GM12872 (cell line): ENCODE data around the gene FGD6.

Experiments used
- CTCF ChIP-seq: IDR thresholded peaks from 3 replicates; pipeline ENCODE4 v1.5.1; 2011; ENCODE audit warnings: low read depth, mild to moderate bottlenecking, low read length, moderate library complexity; ENCODE audit not compliant: insufficient read depth

The FGD6 gene

DNA sequence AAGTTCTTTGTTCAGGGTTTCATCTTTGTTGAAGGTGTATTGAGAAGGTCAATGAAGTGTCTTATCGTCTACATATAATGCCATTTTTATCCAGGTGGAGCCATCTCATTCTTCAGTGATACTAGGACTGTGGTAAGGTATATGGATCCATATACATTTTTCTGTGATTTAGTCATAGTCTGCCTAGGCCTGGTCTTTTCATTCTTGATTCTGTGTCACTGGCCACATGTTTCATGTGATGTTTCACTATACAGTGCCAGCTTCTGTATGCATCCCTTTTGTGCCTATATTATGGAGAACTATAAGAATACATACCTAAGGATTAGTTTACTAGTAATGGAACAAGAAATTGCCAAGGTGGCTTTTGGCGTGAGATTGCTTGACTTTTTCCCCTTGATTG is 40.9 kb upstream of the FGD6 start:
- no peak for TF ChIP-seq CTCF

DNA sequence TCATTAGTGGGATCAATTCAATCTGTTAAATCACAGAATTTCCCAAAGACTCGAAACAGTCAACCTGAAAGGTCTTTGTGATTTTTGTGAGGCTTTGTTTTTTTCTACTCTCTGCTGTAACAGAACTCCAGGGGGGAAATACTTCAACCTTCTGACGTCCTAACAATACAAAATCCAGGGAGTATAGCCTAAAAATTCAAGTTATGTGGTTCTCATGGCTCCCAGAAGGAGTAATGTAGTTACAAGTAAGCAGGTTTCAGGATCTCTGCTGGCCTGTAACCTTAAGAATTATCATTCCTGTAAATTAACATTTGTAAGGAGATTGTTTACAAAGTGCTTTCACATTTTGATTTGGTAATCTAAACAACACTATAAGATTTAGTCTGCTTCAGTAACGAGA is 40.3 kb upstream of the FGD6 start:
- no peak for TF ChIP-seq CTCF

DNA sequence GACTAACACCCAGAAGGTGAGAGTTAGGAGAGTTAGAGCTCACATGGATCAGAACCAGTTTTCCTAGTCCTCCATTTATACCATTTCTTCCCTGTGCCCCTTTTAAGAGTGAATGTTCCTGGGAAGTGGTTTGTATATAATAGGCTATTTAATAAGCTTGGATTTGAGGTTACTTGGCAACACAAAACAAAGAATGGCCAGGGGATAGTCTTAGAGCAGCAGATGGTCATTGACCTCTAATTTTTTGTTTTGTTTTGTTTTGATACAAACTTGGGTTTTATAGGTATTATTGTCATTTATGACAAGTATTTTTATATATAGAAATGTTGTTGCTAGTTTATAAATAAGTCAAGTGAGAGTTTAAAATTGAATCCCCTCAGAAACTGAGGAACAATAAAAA is 36.1 kb upstream of the FGD6 start:
- no peak for TF ChIP-seq CTCF

GRCh38 chr12:95248604-95249360 is 31.5 kb upstream of the FGD6 start:
- no peak for TF ChIP-seq CTCF

GRCh38 chr12:95248095-95248494 is 30.8 kb upstream of the FGD6 start:
- no peak for TF ChIP-seq CTCF

- TF ChIP-seq CTCF, result no peak
Observed at GRCh38 chr12:95244350-95244749, 27.1 kb upstream of the FGD6 start.

DNA sequence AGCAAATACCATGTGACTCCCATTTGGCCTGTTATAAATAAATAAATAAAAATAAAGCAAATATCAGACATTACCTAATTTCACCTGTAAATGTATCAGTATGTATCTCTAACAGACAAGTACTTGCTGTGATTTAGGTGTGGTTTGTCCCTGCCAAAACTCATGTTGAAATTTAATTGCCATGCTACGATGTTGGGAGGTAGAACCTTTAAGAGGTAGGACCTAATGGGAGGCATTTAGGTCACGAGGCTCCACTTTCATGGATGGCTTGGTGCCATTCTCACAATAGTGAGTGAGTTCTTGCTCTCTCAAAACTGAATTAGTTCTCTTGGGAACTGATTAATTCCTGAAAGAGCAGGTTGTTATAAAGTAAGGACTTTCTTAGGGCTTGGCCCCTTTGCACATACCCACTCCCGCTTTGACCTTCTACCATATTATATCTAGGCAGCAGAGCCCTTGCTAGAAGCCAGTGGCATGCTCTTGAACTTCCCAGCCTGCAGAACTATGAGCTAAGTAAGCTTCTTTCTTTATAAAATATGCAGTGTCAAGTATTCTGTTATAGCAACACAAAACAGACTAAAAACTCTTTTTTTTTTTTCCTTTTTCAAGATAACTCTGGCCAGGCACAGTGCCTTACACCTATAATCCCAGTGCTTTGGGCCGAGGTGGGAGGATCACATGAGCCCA is 26.4 kb upstream of the FGD6 start:
- TF ChIP-seq CTCF, result no peak
